SK-N-SH (cell line): ENCODE measurements around the gene PSMD7. TPM values are rescaled to one million over a fixed set of nuclear protein-coding genes. Genes with fewer than 3 reads are reported as not detected.

Source experiments
- CTCF ChIA-PET: fragments of 300-600, 350-600 bp; formaldehyde crosslinking; extraction: SDS; loops from one replicate; lab custom pipeline; 2021; lab: Yijun Ruan, JAX
- POLR2A ChIA-PET: fragments of 350-600 bp; sonication (Branson Sonifier 250); formaldehyde crosslinking; extraction: SDS; loops from one replicate; lab custom pipeline; 2020; ENCODE audit warnings: antibody characterized with exemption, inconsistent platforms; lab: Yijun Ruan, JAX
- DNase-seq: peaks from one replicate; pipeline ENCODE4 v3.0.0; 2012
- H2AFZ ChIP-seq: fragments of 200-600 bp; sonication (generic); 2 replicates; pipeline ENCODE4 v1.8.1; 2016; ENCODE audit warnings: antibody characterized with exemption, mild to moderate bottlenecking, low read depth
- H3F3A ChIP-seq: fragments of 200-600 bp; sonication (generic); replicated peaks from 2 replicates; pipeline ENCODE3; 2016; ENCODE audit warnings: antibody characterized with exemption, mild to moderate bottlenecking; ENCODE audit not compliant: insufficient read depth
- H3K27ac ChIP-seq, 2 experiments: fragments of 200-500 bp in 1 of 2; fragments of 200-600 bp in 1 of 2; sonication (Bioruptor generic) in 1 of 2; sonication (generic), shearing (Covaris generic) in 1 of 2; 2 replicates each; pipeline versions ENCODE4 v1.5.1 to v1.6.1; 2014 to 2016; ENCODE audit warnings: low read depth in 2 of 2, inconsistent platforms in 1 of 2, low read length in 1 of 2, mild to moderate bottlenecking in 1 of 2, mixed read lengths in 1 of 2
- H3K27me3 ChIP-seq: fragments of 200-600 bp; sonication (generic), shearing (Covaris generic); 2 replicates; pipeline ENCODE4 v1.6.1; 2016; ENCODE audit warnings: mixed run types; ENCODE audit not compliant: insufficient read depth
- H3K36me3 ChIP-seq, 2 experiments: fragments of 200-500 bp in 1 of 2; fragments of 200-600 bp in 1 of 2; sonication (Bioruptor generic) in 1 of 2; sonication (generic) in 1 of 2; replicated peaks in 1 of 2; 2 replicates each; pipeline versions ENCODE3 to v1.5.1; 2014 to 2016; ENCODE audit warnings: low read length in 1 of 2, mild to moderate bottlenecking in 1 of 2; ENCODE audit not compliant: insufficient read depth in 2 of 2, control insufficient read depth in 1 of 2
- H3K4me1 ChIP-seq, 2 experiments: fragments of 200-500 bp in 1 of 2; fragments of 200-600 bp in 1 of 2; sonication (Bioruptor generic) in 1 of 2; sonication (generic), shearing (Covaris generic) in 1 of 2; 2 replicates each; pipeline versions ENCODE4 v1.5.1 to v1.6.1; 2014 to 2016; ENCODE audit warnings: low read depth in 1 of 2, low read length in 1 of 2, mixed run types in 1 of 2; ENCODE audit not compliant: insufficient read depth in 2 of 2, control insufficient read depth in 1 of 2
- H3K4me2 ChIP-seq: fragments of 200-600 bp; sonication (generic), shearing (Covaris generic); 2 replicates; pipeline ENCODE4 v1.6.1; 2017; ENCODE audit warnings: mixed run types
- H3K4me3 ChIP-seq, 2 experiments: fragments of 200-500 bp in 1 of 2; fragments of 200-600 bp in 1 of 2; sonication (Bioruptor generic) in 1 of 2; sonication (generic), shearing (Covaris generic) in 1 of 2; 2 replicates each; pipeline versions ENCODE4 v1.5.1 to v1.8.1; 2014 to 2016; ENCODE audit warnings: low read depth in 2 of 2, inconsistent platforms in 1 of 2, low read length in 1 of 2, mild to moderate bottlenecking in 1 of 2, mixed read lengths in 1 of 2, moderate library complexity in 1 of 2
- H3K79me2 ChIP-seq: fragments of 200-600 bp; sonication (generic); 2 replicates; pipeline ENCODE4 v1.8.1; 2017; ENCODE audit warnings: mild to moderate bottlenecking; ENCODE audit not compliant: insufficient read depth
- H3K9ac ChIP-seq: fragments of 200-600 bp; sonication (generic); 2 replicates; pipeline ENCODE4 v1.6.1; 2017; ENCODE audit warnings: mixed run types
- H3K9me2 ChIP-seq: fragments of 200-600 bp; sonication (generic); 2 replicates; pipeline ENCODE4 v1.6.1; 2017; ENCODE audit warnings: mixed run types
- H3K9me3 ChIP-seq: fragments of 200-600 bp; sonication (generic); 2 replicates; pipeline ENCODE4 v1.6.1; 2017; ENCODE audit warnings: mixed run types, mild to moderate bottlenecking, moderate library complexity
- H4K20me1 ChIP-seq: fragments of 200-600 bp; sonication (generic); 2 replicates; pipeline ENCODE4 v1.6.1; 2017; ENCODE audit warnings: mild to moderate bottlenecking, mixed run types; ENCODE audit not compliant: insufficient read depth
- CTCF ChIP-seq: fragments of 200-600 bp; sonication (generic); IDR thresholded peaks from 2 replicates; pipeline ENCODE4 v1.6.1; 2017; ENCODE audit warnings: antibody characterized with exemption, mild to moderate bottlenecking, moderate library complexity
- NFIC ChIP-seq: IDR thresholded peaks from 2 replicates; pipeline ENCODE4 v1.4.0; 2012; ENCODE audit warnings: borderline replicate concordance
- NRF1 ChIP-seq: IDR thresholded peaks from 2 replicates; pipeline ENCODE4 v1.6.1; 2012; ENCODE audit warnings: low read depth, mild to moderate bottlenecking, low read length
- RAD21 ChIP-seq: IDR thresholded peaks from 2 replicates; pipeline ENCODE4 v1.6.1; 2012; ENCODE audit warnings: mild to moderate bottlenecking, low read length
- REST ChIP-seq: IDR thresholded peaks from 2 replicates; pipeline ENCODE4 v1.6.1; 2012; ENCODE audit warnings: mild to moderate bottlenecking, low read depth, low read length, moderate library complexity
- SIN3A ChIP-seq: IDR thresholded peaks from 2 replicates; pipeline ENCODE4 v1.6.1; 2012; ENCODE audit warnings: low read depth, mild to moderate bottlenecking, low read length, moderate library complexity, borderline replicate concordance
- SMC3 ChIP-seq: IDR thresholded peaks from 2 replicates; pipeline ENCODE4 v1.6.1; 2012; ENCODE audit warnings: low read depth, low read length, improper control_type of control experiment
- USF1 ChIP-seq: IDR thresholded peaks from 2 replicates; pipeline ENCODE4 v1.4.0; 2012; ENCODE audit warnings: low read depth, borderline replicate concordance
- WGBS: methylation state at CpG from one replicate; pipeline ENCODE4 v1.1.6; 2017; ENCODE audit warnings: low lambda C conversion rate; 5-methylcytosine and 5-hydroxymethylcytosine counted together
- polyA plus RNA-seq, 3 experiments: library from polyadenylated mRNA; depleted of rRNA; stranded (reverse); fragments of >200 nt; gene quantifications; 2 replicates each; pipeline ENCODE4 v1.2.3, GENCODE V29; 2012

Gene PSMD7
- polyA plus RNA-seq, 1 of the 3 experiments (the other 2 are of a cell fraction): 142 TPM

GRCh38 chr16:74275031-74275636 is 21.5 kb upstream of the PSMD7 start:
- Histone ChIP-seq H3K4me3 (no peak overlapping the region; a peak in 1 of 4 replicates), H2AFZ (no peak overlapping the region), H3K4me1 (no peaks in the 10 kb centered on the region), H4K20me1 (no peaks in the 10 kb centered on the region), H3K27me3 (no peaks in the 10 kb centered on the region), H3K4me2 (no peak overlapping the region), H3K9ac (no peak overlapping the region), H3K79me2 (no peaks in the 10 kb centered on the region), H3F3A (no peaks in the 10 kb centered on the region), H3K36me3 (no peaks in the 10 kb centered on the region), H3K9me3 (no peaks in the 10 kb centered on the region), H3K9me2 (no peaks in the 10 kb centered on the region), H3K27ac (no peak overlapping the region)
- CTCF ChIA-PET: interaction anchor here (0.6 to 6.2 kb wide), 60 partner anchors 8 to 1631 kb away, joined by 3 to 77 read pairs (median 4); no protein-coding TSS in a partner anchor
- DNase-seq: peak; percentile 46
- no peak for TF ChIP-seq NFIC
- peak; percentile 85 for TF ChIP-seq RAD21
- no peak for TF ChIP-seq NRF1
- TF ChIP-seq SMC3: peak; percentile 41
- peak; percentile 72 for TF ChIP-seq CTCF
- POLR2A ChIA-PET: no interaction called here
- 3% methylated on average over 2 of the region's 2 CpGs for WGBS

- H3K27ac ChIP-seq: no peak overlapping the region
- POLR2A ChIA-PET: no interaction called here
- CTCF ChIA-PET: interaction anchor here (0.6 to 6.2 kb wide), 56 partner anchors 8 to 1632 kb away, joined by 3 to 77 read pairs (median 4); no protein-coding TSS in a partner anchor
- H3K4me3 ChIP-seq: no peak overlapping the region
- H3K9me3 ChIP-seq: no peaks in the 10 kb centered on the region
- no peak overlapping the region for H3K9ac ChIP-seq
- 38% methylated on average over 7 of the region's 7 CpGs for WGBS
- no peak overlapping the region for H3K4me2 ChIP-seq
- no peak overlapping the region for H2AFZ ChIP-seq
- no peaks in the 10 kb centered on the region for H3F3A ChIP-seq
- H4K20me1 ChIP-seq: no peaks in the 10 kb centered on the region
- DNase-seq: no peak
- no peaks in the 10 kb centered on the region for H3K79me2 ChIP-seq
- H3K9me2 ChIP-seq: no peaks in the 10 kb centered on the region
- H3K27me3 ChIP-seq: no peaks in the 10 kb centered on the region
- no peaks in the 10 kb centered on the region for H3K4me1 ChIP-seq
- H3K36me3 ChIP-seq: no peaks in the 10 kb centered on the region
- TF ChIP-seq CTCF: no peak
Measured at GRCh38 chr16:74275711-74276110, 20.9 kb upstream of the PSMD7 start.

GRCh38 chr16:74277974-74278373 is 18.6 kb upstream of the PSMD7 start:
- POLR2A ChIA-PET: no interaction called here
- Histone ChIP-seq H3K36me3 (no peaks in the 10 kb centered on the region), H3K4me1 (no peaks in the 10 kb centered on the region), H3K9ac (no peak overlapping the region), H3K27me3 (no peaks in the 10 kb centered on the region), H3K79me2 (no peaks in the 10 kb centered on the region), H2AFZ (no peak overlapping the region), H3K27ac (no peak overlapping the region), H3F3A (no peaks in the 10 kb centered on the region), H3K9me3 (no peaks in the 10 kb centered on the region), H3K4me2 (no peak overlapping the region), H3K4me3 (no peak overlapping the region), H3K9me2 (no peaks in the 10 kb centered on the region), H4K20me1 (no peaks in the 10 kb centered on the region)
- 29% methylated on average over 2 of the region's 2 CpGs for WGBS
- CTCF ChIA-PET: interaction anchor here (1.1 to 2.4 kb wide), 3 partner anchors 50 to 243 kb away, joined by 4 to 8 read pairs (median 5); no protein-coding TSS in a partner anchor
- TF ChIP-seq REST (no peak), SIN3A (no peak), USF1 (no peak)
- no peak for DNase-seq
